GM12874 (cell line): ENCODE data around the gene MACO1.

Experiments
- CTCF ChIP-seq: IDR thresholded peaks from 2 replicates; pipeline ENCODE4 v1.5.1; 2011; ENCODE audit warnings: low read depth, mild to moderate bottlenecking, control low read depth, low read length, moderate library complexity; ENCODE audit not compliant: insufficient read depth

Gene MACO1

DNA sequence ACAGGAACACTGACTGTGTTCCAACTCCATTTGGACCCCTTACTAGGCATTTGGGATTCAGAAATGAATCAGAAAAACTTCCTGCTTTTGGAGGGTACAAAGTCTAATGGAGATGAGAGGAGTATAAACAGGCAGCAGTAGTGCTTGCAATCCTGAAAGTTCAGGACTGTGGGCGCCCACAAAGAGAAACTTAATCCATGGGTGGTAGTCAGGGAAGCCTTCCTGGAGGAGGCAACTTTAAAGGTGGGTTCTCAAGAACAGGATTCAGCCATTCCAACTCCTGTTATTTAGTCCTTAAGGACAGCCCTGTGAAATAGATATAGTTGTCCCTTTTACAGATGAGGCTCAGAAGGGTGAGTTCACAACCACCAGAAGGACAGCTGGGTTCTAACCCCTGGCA, 110.7 kb downstream of the MACO1 start:
- no peak for TF ChIP-seq CTCF

DNA sequence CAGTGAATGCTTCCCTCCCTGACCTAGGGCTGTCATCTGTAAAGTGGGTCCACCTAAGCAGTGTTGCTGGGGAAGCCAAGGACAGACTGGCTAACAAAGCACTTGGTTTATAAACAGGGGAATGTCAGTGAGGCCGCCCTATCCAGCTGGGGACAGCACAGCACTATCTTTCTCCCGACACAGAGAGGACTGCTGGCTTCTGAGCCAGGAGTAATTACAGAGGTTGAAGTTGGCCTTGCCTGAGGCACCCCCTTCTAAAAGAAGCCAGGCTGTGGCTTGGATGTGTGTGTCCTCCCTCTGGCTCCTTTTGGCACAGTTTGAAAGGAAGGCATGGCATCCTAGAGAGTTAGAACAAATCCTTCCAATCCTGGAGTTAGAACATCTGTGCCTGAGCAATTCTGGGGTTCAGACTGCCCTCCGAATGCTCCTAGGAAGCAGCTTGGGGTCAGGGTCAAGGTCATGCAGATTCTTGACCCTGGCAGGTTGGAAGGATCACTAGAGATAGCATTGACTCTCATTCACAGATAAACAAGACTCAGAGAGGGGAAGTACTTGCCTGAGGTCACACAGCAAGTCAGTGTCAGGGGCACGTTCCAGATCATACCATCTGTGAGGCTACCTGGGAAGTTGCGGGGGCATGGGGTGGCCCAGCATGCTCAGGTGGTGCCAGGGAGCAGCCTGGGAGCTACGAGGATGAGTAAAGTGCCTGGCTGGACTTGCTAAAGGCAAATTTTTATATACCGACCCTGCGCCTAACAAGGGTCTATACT, 111.4 kb downstream of the MACO1 start:
- no peak for TF ChIP-seq CTCF

DNA sequence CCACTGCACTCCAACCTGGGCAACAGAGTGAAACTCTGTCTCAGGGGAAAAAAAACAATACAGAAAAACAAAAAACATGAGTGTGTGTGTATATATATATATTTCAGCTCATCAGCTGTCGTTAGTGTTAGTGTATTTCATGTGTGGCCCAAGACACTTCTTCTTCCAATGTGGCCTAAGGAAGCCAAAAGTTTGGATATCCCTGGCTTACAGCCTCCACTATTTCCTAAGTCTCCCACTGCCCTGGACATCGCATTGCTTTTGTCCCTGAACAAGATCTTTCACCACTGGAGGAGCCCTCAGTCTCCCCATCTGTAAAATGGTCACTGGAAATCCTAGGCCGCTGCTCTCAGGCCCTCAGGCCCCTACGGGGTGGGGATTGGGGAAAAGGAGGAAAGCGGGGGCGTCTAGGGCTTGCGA, 112.3 kb downstream of the MACO1 start:
- no peak for TF ChIP-seq CTCF

GRCh38 chr1:25543425-25544242, 112.9 kb downstream of the MACO1 start, which contains the start of gene LDLRAP1:
TSS of gene LDLRAP1 (plus strand) at chr1:25543606. CDS start at chr1:25543699, 93 bp downstream.
- no peak for TF ChIP-seq CTCF

- no peak for TF ChIP-seq CTCF
Observed at GRCh38 chr1:25544243-25544764, 113.6 kb downstream of the MACO1 start.

GRCh38 chr1:25544819-25545218, 114.1 kb downstream of the MACO1 start:
- no peak for TF ChIP-seq CTCF

- TF ChIP-seq CTCF, result no peak
Observed at GRCh38 chr1:25545767-25546166, 115.1 kb downstream of the MACO1 start.
